Activated T-helper 17 cell treated with anti-CD3 and anti-CD28 coated beads, Interleukin-2, amount 50 U/mL, for 72 hours (primary cell): Measurements from ENCODE around the gene ZC3H4. TPM values are rescaled to one million over a fixed set of nuclear protein-coding genes. Genes with fewer than 3 reads are reported as not detected.
A peak's percentile ranks its signal among the peaks of the same experiment; 100 is the strongest.

ENCODE experiments used
- ATAC-seq: fragments of 150-1000 bp; cut with Tn5 transposase; replicated peaks from 2 replicates; pipeline ENCODE4 v1.10.0; 2021; ENCODE audit warnings: mild to moderate bottlenecking, moderate library complexity
- H3K27ac Mint-ChIP-seq: one replicate; pipeline ENCODE4 v1.8.0; 2022; ENCODE audit warnings: mixed read lengths
- H3K27me3 Mint-ChIP-seq: one replicate; pipeline ENCODE4 v1.8.0; 2022; ENCODE audit warnings: mixed read lengths
- H3K36me3 Mint-ChIP-seq: one replicate; pipeline ENCODE4 v1.8.0; 2022; ENCODE audit warnings: low read depth, mild to moderate bottlenecking, mixed read lengths
- H3K4me1 Mint-ChIP-seq: one replicate; pipeline ENCODE4 v1.8.0; 2022; ENCODE audit warnings: mixed read lengths
- H3K4me3 Mint-ChIP-seq: one replicate; pipeline ENCODE4 v1.8.0; 2022; ENCODE audit warnings: mild to moderate bottlenecking, mixed read lengths
- H3K9me3 Mint-ChIP-seq: one replicate; pipeline ENCODE4 v1.8.0; 2022; ENCODE audit warnings: mixed read lengths
- total RNA-seq, 2 donors: library from RNA; stranded (reverse); gene quantifications; one replicate each; pipeline ENCODE4 v1.2.3, GENCODE V29; 2022

ZC3H4 gene
- total RNA-seq, 2 donors from 2014 or later, result 117 to 166 TPM

DNA sequence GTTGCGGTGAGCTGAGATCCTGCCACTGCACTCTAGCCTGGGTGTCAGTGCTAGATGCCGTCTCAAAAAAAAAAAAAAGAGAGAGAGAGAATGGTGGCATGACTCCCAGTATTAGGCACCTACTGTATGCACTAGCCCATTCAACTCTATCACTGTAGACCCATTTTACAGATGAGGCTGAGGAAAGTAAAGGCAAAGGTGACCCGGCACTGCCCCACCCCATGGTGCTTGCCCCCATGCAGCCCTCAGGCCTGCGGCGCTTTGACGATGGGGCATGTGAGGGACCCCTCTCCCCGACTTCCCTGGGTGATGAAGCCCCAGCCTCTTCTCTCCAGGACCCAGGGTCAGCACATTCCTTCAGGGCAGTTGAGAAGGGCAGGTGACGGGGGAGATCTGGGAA is 86.7 kb downstream of the ZC3H4 start:
- H3K27me3 Mint-ChIP-seq, result peaks cover 40% of the 10 kb centered on the region
- no peaks in the 10 kb centered on the region for H3K9me3 Mint-ChIP-seq
- ATAC-seq, result no peak
- H3K4me1 Mint-ChIP-seq, result no peaks in the 10 kb centered on the region
- H3K27ac Mint-ChIP-seq, result no peak overlapping the region
- no peaks in the 10 kb centered on the region for H3K36me3 Mint-ChIP-seq
- no peak overlapping the region for H3K4me3 Mint-ChIP-seq

DNA sequence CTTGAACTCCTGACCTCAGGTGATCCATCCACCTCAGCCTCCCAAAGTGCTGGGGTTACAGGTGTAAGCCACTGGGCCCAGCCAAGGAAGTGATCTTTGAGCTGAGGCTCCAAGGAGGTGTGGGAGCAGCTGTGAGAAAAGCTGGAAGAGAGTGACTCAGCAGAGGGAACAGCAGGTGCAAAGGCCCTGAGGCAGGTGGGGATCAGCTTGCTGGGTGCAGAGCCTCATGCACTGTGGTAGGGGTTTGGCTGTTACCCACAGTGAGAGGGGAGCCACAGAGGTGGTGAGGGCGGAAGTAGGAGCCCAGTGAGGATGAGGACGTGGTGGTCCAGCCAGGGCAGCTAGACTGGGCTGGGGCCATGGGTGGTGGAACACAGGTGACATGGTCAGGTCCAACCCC is 87.4 kb downstream of the ZC3H4 start:
- Mint-ChIP-seq H3K4me1 (no peaks in the 10 kb centered on the region), H3K27ac (no peak overlapping the region), H3K4me3 (no peak overlapping the region), H3K27me3 (peaks cover 42% of the 10 kb centered on the region), H3K9me3 (no peaks in the 10 kb centered on the region), H3K36me3 (no peaks in the 10 kb centered on the region)
- ATAC-seq, result no peak

- Mint-ChIP-seq H3K27ac (no peak overlapping the region), H3K36me3 (no peaks in the 10 kb centered on the region), H3K4me3 (no peak overlapping the region), H3K27me3 (peaks cover 35% of the 10 kb centered on the region), H3K4me1 (no peaks in the 10 kb centered on the region), H3K9me3 (no peaks in the 10 kb centered on the region)
- no peak for ATAC-seq
Observed at GRCh38 chr19:47024502-47024901, 89.1 kb downstream of the ZC3H4 start.

DNA sequence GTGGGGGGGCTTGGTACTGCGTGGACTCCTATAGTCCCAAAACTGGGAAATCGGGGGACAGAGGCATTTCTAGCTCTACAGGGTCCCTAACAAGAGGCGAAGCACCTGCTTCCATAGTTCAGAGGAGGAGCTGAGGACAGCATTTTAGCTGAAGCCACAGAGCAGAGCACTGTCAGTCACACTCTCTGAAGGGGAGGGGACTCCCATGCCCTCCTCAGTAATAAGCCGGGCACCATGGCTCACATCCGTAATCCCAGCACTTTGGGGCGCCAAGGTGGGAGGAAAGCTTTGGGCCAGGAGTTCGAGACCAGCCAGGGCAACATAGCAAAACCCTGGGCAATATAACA is 90.2 kb downstream of the ZC3H4 start:
- no peak for ATAC-seq
- no peaks in the 10 kb centered on the region for H3K36me3 Mint-ChIP-seq
- H3K27me3 Mint-ChIP-seq, result peaks cover 40% of the 10 kb centered on the region
- H3K9me3 Mint-ChIP-seq, result no peaks in the 10 kb centered on the region
- no peaks in the 10 kb centered on the region for H3K4me1 Mint-ChIP-seq
- H3K4me3 Mint-ChIP-seq, result no peak overlapping the region
- H3K27ac Mint-ChIP-seq, result no peak overlapping the region

DNA sequence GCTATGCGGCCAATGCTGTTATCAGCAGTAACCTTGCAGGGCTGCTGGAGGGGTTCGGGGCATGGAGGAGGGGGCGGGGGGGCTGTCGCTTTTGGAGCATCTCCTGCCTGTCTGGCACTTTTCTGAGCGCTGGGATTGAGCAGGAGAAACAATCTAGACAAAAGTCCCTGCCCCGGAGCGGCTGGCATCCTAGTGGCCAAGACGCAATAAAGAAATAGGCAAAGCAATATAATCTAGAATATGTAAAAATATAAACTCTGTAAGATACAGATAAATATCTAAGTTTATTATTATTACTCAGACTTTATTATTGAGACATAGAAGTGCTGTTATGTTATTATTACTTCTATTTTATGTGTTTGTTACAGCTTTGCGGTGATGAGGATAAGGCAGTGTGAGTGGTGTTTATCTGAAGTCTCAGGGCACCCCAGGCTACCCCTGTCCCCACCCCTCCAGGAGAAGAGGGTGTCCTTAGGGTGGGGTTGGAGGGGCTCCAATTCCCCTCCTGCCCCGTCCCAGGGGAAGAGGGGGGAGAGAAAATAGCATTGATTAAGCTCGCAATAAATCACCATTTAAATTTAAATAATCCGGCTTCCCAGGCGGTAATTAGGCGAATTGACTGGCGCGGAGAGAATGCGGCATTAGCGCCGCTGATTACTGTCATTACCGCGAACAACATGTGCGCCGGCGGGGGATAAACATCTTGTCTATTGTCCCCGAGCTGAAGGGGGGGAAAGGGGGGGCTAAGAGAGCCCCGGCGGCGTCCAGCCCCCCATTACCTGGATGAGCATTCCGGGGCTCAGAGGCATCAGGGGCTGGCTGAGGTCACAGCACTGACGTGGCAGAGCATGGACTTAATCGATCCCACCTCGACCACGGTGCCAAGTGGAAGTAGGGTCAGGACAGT is 90.8 kb downstream of the ZC3H4 start:
- H3K4me1 Mint-ChIP-seq, result no peaks in the 10 kb centered on the region
- ATAC-seq, result no peak
- no peak overlapping the region for H3K4me3 Mint-ChIP-seq
- no peaks in the 10 kb centered on the region for H3K9me3 Mint-ChIP-seq
- peaks cover 37% of the 10 kb centered on the region for H3K27me3 Mint-ChIP-seq
- no peaks in the 10 kb centered on the region for H3K36me3 Mint-ChIP-seq
- no peak overlapping the region for H3K27ac Mint-ChIP-seq

- H3K36me3 Mint-ChIP-seq, result no peaks in the 10 kb centered on the region
- no peak overlapping the region for H3K4me3 Mint-ChIP-seq
- H3K4me1 Mint-ChIP-seq, result no peaks in the 10 kb centered on the region
- H3K27me3 Mint-ChIP-seq, result peaks cover 32% of the 10 kb centered on the region
- no peak overlapping the region for H3K27ac Mint-ChIP-seq
- no peaks in the 10 kb centered on the region for H3K9me3 Mint-ChIP-seq
- no peak for ATAC-seq
Observed at GRCh38 chr19:47022140-47022536, 91.4 kb downstream of the ZC3H4 start.

DNA sequence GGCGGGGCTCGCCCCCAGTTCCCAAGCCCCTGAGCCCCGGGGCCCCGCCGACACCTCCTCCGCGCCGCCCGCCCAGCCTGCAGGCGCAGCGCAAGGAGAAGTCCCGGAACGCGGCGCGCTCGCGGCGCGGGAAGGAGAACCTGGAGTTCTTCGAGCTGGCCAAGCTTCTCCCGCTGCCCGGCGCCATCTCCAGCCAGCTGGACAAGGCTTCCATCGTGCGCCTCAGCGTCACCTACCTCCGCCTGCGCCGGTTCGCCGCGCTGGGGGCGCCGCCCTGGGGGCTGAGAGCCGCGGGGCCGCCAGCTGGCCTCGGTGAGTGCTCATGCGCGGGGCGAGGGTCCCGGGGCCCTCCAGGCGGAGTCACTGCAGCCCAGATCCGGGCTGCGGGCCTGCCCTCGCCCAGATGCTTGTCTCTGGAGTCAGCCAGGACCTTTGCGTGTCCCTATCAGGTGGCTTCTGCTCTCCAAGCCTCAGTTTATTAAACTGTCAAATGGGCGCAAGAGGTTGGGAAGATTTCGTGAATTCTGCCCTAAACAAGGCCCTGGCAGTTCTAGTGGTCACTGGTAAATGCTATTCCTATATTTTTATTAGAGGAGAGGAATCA is 91.9 kb downstream of the ZC3H4 start:
- H3K9me3 Mint-ChIP-seq, result no peaks in the 10 kb centered on the region
- peak overlapping the region; percentile 33 for H3K4me3 Mint-ChIP-seq
- H3K4me1 Mint-ChIP-seq, result no peaks in the 10 kb centered on the region
- ATAC-seq, result no peak
- no peak overlapping the region for H3K27ac Mint-ChIP-seq
- peaks cover 32% of the 10 kb centered on the region for H3K27me3 Mint-ChIP-seq
- no peaks in the 10 kb centered on the region for H3K36me3 Mint-ChIP-seq

GRCh38 chr19:47020992-47021496 is 92.5 kb downstream of the ZC3H4 start:
- Mint-ChIP-seq H3K4me3 (peak overlapping the region; percentile 33), H3K27ac (no peak overlapping the region), H3K9me3 (no peaks in the 10 kb centered on the region), H3K4me1 (no peaks in the 10 kb centered on the region), H3K27me3 (peaks cover 27% of the 10 kb centered on the region), H3K36me3 (no peaks in the 10 kb centered on the region)
- no peak for ATAC-seq

DNA sequence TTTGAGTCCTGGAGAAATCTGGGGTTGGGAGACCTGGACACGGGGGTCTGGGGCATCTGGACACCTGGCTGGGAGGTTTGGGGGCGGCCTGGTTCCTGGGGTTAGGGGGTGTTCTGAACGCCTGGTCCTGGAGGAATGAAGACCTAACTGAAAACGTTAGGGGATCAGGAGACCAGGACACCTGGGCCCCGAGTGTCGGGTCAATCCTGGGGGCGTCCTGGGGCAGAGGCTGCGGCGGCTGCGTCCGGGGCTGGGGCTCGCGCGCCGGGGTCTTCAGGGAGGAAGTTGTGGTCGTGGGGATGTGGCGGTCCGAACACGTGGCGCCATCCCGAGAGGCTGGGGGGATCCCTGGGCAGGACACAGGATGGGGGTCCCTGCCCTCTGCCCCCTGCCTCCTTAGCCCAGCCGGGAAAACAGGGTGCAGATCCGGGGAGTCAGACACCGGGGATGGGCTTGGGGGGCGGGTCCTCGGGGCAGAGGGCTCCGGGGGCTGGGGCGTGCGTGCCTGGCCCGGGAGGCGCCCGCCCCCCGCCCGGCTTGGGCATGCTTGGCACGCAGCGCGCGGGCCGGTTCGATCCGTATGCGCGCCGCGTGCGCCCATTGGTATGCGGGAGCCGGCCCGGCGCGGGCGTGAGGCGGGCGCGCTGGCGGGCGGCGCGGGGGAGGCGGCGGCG is 93.3 kb downstream of the ZC3H4 start:
- peaks cover 26% of the 10 kb centered on the region for H3K27me3 Mint-ChIP-seq
- H3K4me1 Mint-ChIP-seq, result no peaks in the 10 kb centered on the region
- H3K4me3 Mint-ChIP-seq, result no peak overlapping the region
- no peak for ATAC-seq
- H3K36me3 Mint-ChIP-seq, result no peaks in the 10 kb centered on the region
- H3K9me3 Mint-ChIP-seq, result no peaks in the 10 kb centered on the region
- H3K27ac Mint-ChIP-seq, result no peak overlapping the region

DNA sequence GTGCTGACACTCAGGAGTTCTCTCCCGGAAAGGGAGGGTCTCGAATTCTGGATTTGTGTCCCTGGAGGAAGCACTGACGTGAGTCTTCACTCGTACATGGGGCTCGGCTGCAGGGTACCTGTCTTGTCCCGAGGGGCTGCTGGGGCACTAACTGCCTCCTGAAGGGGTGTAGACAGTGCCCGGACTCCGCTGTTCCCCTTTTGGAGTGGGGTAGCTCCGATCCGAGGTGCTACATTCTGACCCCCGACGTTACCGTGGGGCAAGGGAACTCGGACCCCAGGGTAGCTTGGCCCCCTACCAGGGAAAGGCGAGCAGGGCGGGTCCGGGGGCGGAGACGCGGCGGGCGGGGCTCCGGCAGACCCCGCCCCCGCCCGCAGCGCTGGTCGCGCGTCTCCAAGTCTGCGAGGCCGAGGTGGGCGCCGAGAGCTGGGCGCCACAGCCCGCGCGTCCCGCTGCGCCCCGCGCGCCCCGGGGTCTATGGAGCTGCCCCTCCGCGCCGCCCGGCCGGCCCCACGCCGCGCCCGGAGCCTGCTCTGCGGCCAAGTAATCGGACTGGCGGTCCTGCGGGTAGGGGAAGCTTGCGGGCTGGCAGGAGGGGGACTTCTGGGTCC is 94.0 kb downstream of the ZC3H4 start, which contains the start of gene NPAS1:
Gene NPAS1, plus strand, starts transcription at position 407 of the 611 bp plus-strand sequence. CDS start 1,211 bp downstream, outside the sequence.
- H3K4me1 Mint-ChIP-seq, result no peaks in the 10 kb centered on the region
- no peak for ATAC-seq
- peaks cover 26% of the 10 kb centered on the region for H3K27me3 Mint-ChIP-seq
- H3K9me3 Mint-ChIP-seq, result no peaks in the 10 kb centered on the region
- H3K4me3 Mint-ChIP-seq, result peak within 1 kb of the TSS; percentile 11
- no peak within 1 kb of the TSS for H3K27ac Mint-ChIP-seq
- no peaks in the 10 kb centered on the region for H3K36me3 Mint-ChIP-seq

DNA sequence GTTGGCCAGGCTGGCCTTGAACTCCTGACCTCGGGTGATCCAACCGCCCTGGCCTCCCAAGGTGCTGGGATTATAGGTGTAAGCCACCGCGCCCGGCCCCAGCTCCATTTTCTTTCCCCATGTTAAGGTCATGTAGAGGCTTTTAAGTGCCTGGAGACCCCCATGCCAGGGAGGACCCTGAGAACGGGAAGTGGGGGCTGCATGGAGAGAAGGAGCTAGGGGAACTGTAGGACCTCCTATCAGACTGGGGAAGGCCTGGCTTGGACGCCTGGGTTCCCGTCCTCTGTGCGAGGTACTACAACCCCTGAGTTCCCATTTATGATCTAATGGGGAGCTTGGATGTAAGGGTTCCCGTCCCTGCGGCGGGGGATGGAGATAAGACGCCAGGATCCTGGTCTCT is 94.7 kb downstream of the ZC3H4 start:
- no peaks in the 10 kb centered on the region for H3K36me3 Mint-ChIP-seq
- peak overlapping the region; percentile 11 for H3K4me3 Mint-ChIP-seq
- no peak for ATAC-seq
- no peak overlapping the region for H3K27ac Mint-ChIP-seq
- H3K4me1 Mint-ChIP-seq, result no peaks in the 10 kb centered on the region
- peaks cover 23% of the 10 kb centered on the region for H3K27me3 Mint-ChIP-seq
- H3K9me3 Mint-ChIP-seq, result no peaks in the 10 kb centered on the region

Other genes starting within 250 kb of the ZC3H4 start
- under 1 TPM; 0.42 to 0.73 TPM for gene NPAS1, start 93.9 kb downstream of the ZC3H4 start, total RNA-seq
- gene TMEM160, start 65.2 kb downstream of the ZC3H4 start, total RNA-seq, result 10 to 100 TPM; 18.6 to 56.3 TPM
- 100 to 1,000 TPM; 151 to 184 TPM for gene SAE1, start 17.1 kb upstream of the ZC3H4 start, total RNA-seq
- 10 to 100 TPM; 18.7 to 41.9 TPM for gene BBC3, start 117.4 kb upstream of the ZC3H4 start, total RNA-seq
- 10 to 100 TPM; 38.9 to 44.6 TPM for gene CCDC9, start 142.7 kb upstream of the ZC3H4 start, total RNA-seq
- 10 to 100 TPM; 12.9 to 21.6 TPM for gene INAFM1, start 161.1 kb upstream of the ZC3H4 start, total RNA-seq
- 1 to 10 TPM in 1 of 2 donors, under 1 TPM in 1; 0.85 to 2.4 TPM for gene C5AR1, start 196.1 kb upstream of the ZC3H4 start, total RNA-seq
- gene C5AR2, start 218.4 kb upstream of the ZC3H4 start, total RNA-seq, result under 1 TPM; 0.13 to 0.19 TPM
- 10 to 100 TPM; 16.2 to 19.4 TPM for gene DHX34, start 235.5 kb upstream of the ZC3H4 start, total RNA-seq